Measurements from ENCODE around the gene SLC16A3.
"Not testable (repeated sequence)": the region's sequence is repeated elsewhere in the genome, so short reads cannot be mapped to it uniquely, and the experiment has no call there.

The SLC16A3 gene

DNA sequence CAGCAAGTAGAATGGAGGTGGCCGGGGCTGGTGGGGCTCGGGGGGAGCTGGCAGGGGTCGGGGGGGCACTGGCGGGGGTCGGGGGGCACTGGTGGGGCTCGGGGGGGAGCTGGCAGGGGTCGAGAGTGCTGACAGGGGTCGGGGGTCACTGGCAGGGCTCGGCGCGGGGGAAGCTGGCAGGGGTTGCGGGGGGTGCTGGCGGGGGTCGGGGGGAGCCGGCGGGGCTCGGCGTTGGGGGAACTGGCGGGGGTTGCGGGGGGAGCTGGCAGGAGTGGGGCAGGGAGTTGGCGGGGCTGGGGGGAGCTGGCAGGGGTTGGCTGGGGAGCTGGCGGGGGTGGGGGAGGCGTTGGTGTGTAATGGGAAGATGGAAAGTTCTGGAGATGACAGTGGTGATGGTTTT lies 41.3 kb upstream of the SLC16A3 start:
- TF ChIP-seq, protein P1, sequence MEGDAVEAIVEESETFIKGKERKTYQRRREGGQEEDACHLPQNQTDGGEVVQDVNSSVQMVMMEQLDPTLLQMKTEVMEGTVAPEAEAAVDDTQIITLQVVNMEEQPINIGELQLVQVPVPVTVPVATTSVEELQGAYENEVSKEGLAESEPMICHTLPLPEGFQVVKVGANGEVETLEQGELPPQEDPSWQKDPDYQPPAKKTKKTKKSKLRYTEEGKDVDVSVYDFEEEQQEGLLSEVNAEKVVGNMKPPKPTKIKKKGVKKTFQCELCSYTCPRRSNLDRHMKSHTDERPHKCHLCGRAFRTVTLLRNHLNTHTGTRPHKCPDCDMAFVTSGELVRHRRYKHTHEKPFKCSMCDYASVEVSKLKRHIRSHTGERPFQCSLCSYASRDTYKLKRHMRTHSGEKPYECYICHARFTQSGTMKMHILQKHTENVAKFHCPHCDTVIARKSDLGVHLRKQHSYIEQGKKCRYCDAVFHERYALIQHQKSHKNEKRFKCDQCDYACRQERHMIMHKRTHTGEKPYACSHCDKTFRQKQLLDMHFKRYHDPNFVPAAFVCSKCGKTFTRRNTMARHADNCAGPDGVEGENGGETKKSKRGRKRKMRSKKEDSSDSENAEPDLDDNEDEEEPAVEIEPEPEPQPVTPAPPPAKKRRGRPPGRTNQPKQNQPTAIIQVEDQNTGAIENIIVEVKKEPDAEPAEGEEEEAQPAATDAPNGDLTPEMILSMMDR (IDR thresholded peaks at IDR 0.05; ENCODE audit: low read depth, low read length): no peak
- in situ Hi-C loops (cut with HindIII; ENCODE audit: low sequenced_read_pairs): no loop called here
- DNase-seq (ENCODE audit: low read depth, low spot score): no peak
- H3K4me3 ChIP-seq (ENCODE audit: low read depth, low read length): no peak overlapping the region

DNA sequence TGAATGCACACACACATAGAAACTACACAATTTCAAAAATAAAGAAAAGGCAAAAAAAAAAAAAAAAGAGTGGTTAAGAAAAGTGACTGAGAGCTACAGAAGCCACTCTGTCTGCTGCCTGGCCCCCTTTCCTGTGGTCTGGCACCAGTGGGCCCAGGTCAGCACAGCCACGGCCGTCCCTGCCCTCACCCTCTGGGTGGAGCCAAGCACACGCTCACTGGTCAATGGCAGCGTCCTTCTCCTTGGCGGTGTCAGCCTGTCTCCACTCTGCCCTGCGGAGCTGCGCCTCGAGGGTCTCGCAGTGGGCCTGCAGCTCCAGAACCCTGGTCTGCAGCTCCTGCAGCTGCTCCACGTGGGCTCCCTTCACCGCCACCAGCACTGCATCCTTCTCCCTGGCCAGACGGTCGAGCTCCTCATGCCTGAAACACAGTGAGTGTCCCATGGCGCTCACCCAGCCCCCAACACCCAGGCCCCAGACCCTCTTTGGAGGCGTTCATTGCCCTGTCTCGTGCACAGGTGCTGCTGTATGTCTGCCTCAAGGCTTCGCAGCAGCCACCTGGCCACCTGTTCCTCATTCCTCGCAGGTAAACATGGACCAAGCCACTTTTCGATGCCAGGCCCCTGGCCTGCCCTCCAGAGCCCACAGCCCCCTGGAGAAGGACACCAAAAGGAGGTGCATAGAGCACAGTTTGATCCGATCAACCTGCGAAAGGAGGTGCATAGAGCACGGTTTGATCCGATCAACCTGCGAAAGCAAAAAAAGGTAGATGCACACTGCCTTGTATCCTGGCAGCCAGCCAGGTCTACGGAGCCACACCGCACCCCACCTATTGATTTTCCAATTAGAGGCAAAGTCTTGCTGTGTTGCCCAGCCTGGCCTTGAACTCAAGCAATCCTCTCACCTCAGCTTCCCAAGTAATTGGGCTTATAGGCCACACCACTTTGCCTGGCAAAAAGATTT lies 40.6 kb upstream of the SLC16A3 start:
- DNase-seq (ENCODE audit: low read depth, low spot score): no peak
- TF ChIP-seq, protein P1 (IDR thresholded peaks at IDR 0.05; ENCODE audit: low read depth, low read length): no peak
- in situ Hi-C loops (cut with HindIII; ENCODE audit: low sequenced_read_pairs): no loop called here
- no peak overlapping the region for H3K4me3 ChIP-seq (ENCODE audit: low read depth, low read length)

DNA sequence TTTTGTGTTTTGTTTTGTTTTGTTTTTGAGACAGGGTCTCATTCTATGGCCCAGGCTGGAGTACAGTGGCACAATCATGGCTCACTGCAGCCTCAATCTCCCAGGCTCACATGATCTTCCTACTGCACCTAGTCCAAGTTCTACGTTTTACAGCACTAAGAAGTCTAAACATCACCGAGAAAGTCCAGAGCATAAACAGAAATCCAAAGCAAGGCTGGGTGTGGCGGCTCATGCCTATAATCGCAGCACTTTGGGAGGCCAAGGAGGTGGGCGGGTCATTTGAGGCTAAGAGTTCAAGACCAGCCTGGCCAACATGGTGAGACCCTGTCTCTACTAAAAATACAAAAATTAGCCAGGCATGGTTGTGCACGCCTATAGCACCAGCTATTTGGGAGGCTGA lies 35.8 kb upstream of the SLC16A3 start:
- in situ Hi-C loops (cut with HindIII; ENCODE audit: low sequenced_read_pairs); H3K4me3 ChIP-seq (ENCODE audit: low read depth, low read length); DNase-seq (ENCODE audit: low read depth, low spot score): not testable (repeated sequence)

DNA sequence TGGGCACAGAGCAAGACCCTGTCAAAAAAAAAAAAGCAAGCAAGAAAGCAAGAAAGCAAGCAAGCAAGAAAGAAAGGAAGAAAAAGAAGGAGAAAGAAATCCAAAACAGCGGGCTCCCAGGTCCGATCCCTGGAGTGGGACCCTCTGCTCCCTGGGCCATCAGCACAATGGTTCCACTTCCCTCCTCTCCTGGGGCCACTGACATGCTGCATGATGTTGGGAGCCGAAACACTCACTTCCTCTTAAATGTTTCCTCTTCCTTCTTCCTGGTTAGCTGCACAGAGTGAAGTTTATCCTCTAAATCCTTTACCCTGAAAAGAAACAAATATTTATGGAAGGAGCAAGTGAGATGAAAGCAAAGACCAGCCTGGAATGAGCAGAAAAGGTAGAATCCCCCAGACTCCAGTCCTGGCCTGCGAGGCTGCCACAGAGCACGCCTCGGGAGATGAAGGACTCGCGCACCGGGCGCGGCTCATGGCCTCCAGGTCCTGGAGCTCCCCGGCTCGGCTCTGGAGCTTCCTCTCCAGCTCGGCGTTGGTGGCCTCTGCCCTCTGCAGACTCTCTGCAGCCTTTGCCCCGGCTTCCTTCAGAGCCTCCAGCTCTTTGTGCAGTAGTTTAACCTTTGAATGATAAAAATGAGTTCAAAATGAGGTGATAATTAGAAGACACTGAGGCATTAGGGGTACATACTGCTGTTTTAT lies 35.2 kb upstream of the SLC16A3 start:
- H3K4me3 ChIP-seq (ENCODE audit: low read depth, low read length): no peak overlapping the region
- in situ Hi-C loops (cut with HindIII; ENCODE audit: low sequenced_read_pairs): no loop called here
- TF ChIP-seq, protein P1 (IDR thresholded peaks at IDR 0.05; ENCODE audit: low read depth, low read length): no peak
- no peak for DNase-seq (ENCODE audit: low read depth, low spot score)

DNA sequence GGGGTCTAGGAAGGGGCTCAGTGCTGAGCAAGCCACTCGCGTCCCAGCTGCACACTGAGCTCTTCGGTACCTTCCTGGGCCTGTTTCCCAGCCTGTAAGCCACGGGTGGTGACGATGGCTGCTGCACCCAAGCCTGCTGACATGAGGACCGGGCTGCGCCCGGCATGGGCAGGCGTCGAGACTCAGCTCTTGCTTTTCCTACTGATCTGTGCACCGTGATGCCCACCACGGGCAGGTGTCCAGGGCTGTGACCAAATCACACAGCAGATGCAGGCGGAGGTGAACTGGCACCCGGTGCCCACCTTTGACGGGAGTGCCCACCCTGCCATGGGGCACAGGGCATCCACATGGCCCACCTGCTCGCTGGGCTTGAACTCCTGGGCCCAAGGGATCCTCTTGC lies 34.1 kb upstream of the SLC16A3 start:
- TF ChIP-seq, protein P1 (IDR thresholded peaks at IDR 0.05; ENCODE audit: low read depth, low read length): no peak
- DNase-seq (ENCODE audit: low read depth, low spot score): no peak
- in situ Hi-C loops (cut with HindIII; ENCODE audit: low sequenced_read_pairs): no loop called here
- H3K4me3 ChIP-seq (ENCODE audit: low read depth, low read length): no peak overlapping the region

DNA sequence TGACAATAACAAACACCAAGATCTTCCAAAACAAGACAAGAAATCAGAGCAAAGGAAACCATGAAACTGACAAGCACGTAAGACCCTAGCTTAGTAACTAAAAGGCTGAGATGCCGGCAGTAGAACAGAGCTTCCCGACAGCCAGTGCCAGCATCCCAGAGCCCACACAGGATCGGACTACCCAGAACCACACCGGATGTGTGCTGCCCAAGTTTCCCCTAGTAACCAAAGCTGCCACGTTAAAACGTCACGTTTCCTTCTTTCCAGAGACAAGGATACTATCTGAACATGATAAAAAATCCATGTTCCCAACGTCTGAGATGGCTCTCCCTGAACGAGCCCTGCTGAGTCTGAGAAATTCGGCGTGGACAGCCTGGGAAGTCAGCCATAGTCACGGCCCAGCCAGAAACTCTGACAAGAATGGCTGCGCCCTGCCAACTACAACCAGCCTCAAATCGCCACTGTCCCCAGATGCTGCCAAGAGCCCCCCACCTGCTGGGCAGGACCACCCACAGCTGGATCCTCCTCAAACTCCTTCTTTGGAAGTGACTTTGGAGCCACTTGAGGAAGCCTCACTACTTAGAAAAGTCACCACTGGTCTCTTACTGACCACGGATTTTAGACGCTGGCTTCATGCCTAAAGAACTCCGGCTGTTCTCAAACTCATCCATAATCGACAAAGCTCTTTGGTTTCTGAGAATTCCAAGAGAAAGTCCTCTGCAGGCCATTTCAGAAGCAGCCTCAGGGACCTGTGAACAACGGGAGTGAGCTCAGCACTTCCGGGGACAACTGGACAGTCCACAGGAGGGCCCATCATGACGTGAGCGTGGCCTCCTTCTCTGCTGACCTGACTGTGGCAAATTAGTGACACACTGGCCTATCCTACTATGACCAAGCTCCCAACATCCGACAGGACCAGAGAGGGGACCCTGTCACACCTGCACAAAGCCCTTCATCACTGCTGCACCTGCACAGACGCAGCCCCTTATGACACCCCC lies 32.9 kb upstream of the SLC16A3 start:
- in situ Hi-C loops (cut with HindIII; ENCODE audit: low sequenced_read_pairs): no loop called here
- TF ChIP-seq, protein P1 (IDR thresholded peaks at IDR 0.05; ENCODE audit: low read depth, low read length): no peak
- no peak overlapping the region for H3K4me3 ChIP-seq (ENCODE audit: low read depth, low read length)
- DNase-seq (ENCODE audit: low read depth, low spot score): no peak

Measured in astrocyte of the spinal cord (primary cell).